MCF 10A (cell line): ENCODE results near the gene TAF4. TPM values are rescaled to one million over a fixed set of nuclear protein-coding genes. Genes with fewer than 3 reads are reported as not detected.

Source experiments
- BruUV-seq: library from RNA; stranded (reverse); fragments of 400-500 nt; replicated peaks from 2 replicates; lab custom pipeline; 2021; lab: Mats Ljungman, UMichigan
- CTCF ChIA-PET: fragments of 300-600 bp; sonication (Branson Sonifier 250); formaldehyde crosslinking; extraction: SDS; loops from one replicate; lab custom pipeline; 2021; ENCODE audit warnings: antibody characterized with exemption, inconsistent platforms; lab: Yijun Ruan, JAX
- POLR2A ChIA-PET: fragments of 300-600, 350-650 bp; sonication (Branson Sonifier 250); formaldehyde crosslinking; extraction: SDS; loops from one replicate; lab custom pipeline; 2020; ENCODE audit warnings: antibody characterized with exemption, inconsistent platforms; lab: Yijun Ruan, JAX
- DNase-seq: peaks from one replicate; pipeline ENCODE4 v3.0.0-alpha.2; 2018; ENCODE audit not compliant: unreplicated experiment
- H3K27ac Mint-ChIP-seq: one replicate; pipeline ENCODE4 v1.8.0; 2022; ENCODE audit warnings: mild to moderate bottlenecking, low read depth, mixed read lengths; ENCODE audit not compliant: unreplicated experiment
- H3K27me3 Mint-ChIP-seq: one replicate; pipeline ENCODE4 v1.8.0; 2022; ENCODE audit warnings: mixed read lengths; ENCODE audit not compliant: insufficient read depth, unreplicated experiment
- H3K36me3 Mint-ChIP-seq: one replicate; pipeline ENCODE4 v1.8.0; 2022; ENCODE audit warnings: mild to moderate bottlenecking, moderate library complexity, mixed read lengths; ENCODE audit not compliant: insufficient read depth, unreplicated experiment
- H3K4me1 Mint-ChIP-seq: one replicate; pipeline ENCODE4 v1.8.0; 2022; ENCODE audit warnings: mixed read lengths; ENCODE audit not compliant: insufficient read depth, unreplicated experiment
- H3K4me3 Mint-ChIP-seq: one replicate; pipeline ENCODE4 v1.8.0; 2022; ENCODE audit warnings: mild to moderate bottlenecking, moderate library complexity, mixed read lengths; ENCODE audit not compliant: unreplicated experiment
- H3K9me3 Mint-ChIP-seq: one replicate; pipeline ENCODE4 v1.8.0; 2022; ENCODE audit warnings: mixed read lengths; ENCODE audit not compliant: unreplicated experiment
- intact Hi-C: fragments of 100-400 bp; cut with micrococcal nuclease; formaldehyde crosslinking; loops from 2 replicates; pipeline ENCODE4 v1.14.1; 2022
- total RNA-seq: library from RNA; stranded (reverse); gene quantifications from 2 replicates; pipeline ENCODE4 v1.2.3, GENCODE V29; 2022
- TF ChIP-seq, protein P1 (sequence below): fragments of 200-600 bp; IDR thresholded peaks from one replicate; pipeline ENCODE4 v1.8.0; 2022; ENCODE audit warnings: antibody characterized with exemption, mild to moderate bottlenecking; ENCODE audit not compliant: unreplicated experiment

The TAF4 gene
- total RNA-seq, 1 experiment from 2014 or later = 15.9 TPM

DNA sequence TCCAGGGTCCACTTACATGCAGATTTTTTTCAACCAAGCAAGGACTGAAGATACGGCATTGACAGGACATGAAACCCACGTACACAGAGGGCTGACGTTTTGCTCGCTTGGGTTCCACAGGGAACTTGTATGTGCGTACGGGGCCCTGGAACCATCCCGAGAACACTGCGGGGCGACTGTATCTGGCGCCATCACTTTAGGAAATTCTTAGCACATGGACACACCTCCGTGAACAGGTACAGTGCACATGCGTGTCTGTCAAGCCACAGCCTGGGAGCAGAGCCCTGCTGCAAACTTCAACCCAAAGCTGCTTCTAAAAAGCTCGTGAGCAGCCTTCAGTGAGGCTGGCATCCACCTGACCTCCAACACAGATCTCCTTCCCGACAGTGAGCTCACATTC, 37.3 kb downstream of the TAF4 start:
- ChIA-PET CTCF (interaction anchor here (0.9 kb wide), 1 partner anchor 96 kb away, joined by 3 read pairs; no protein-coding TSS in a partner anchor), POLR2A (no interaction called here)
- intact Hi-C loops = no loop called here
- Mint-ChIP-seq H3K4me1 (peaks cover 13% of the 10 kb centered on the region), H3K4me3 (no peak overlapping the region), H3K27ac (no peak overlapping the region), H3K9me3 (no peaks in the 10 kb centered on the region), H3K27me3 (no peaks in the 10 kb centered on the region), H3K36me3 (peaks cover 8% of the 10 kb centered on the region)
- no peak for DNase-seq
- BruUV-seq = no TSS peak
- TF ChIP-seq, protein P1, sequence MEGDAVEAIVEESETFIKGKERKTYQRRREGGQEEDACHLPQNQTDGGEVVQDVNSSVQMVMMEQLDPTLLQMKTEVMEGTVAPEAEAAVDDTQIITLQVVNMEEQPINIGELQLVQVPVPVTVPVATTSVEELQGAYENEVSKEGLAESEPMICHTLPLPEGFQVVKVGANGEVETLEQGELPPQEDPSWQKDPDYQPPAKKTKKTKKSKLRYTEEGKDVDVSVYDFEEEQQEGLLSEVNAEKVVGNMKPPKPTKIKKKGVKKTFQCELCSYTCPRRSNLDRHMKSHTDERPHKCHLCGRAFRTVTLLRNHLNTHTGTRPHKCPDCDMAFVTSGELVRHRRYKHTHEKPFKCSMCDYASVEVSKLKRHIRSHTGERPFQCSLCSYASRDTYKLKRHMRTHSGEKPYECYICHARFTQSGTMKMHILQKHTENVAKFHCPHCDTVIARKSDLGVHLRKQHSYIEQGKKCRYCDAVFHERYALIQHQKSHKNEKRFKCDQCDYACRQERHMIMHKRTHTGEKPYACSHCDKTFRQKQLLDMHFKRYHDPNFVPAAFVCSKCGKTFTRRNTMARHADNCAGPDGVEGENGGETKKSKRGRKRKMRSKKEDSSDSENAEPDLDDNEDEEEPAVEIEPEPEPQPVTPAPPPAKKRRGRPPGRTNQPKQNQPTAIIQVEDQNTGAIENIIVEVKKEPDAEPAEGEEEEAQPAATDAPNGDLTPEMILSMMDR = no peak

DNA sequence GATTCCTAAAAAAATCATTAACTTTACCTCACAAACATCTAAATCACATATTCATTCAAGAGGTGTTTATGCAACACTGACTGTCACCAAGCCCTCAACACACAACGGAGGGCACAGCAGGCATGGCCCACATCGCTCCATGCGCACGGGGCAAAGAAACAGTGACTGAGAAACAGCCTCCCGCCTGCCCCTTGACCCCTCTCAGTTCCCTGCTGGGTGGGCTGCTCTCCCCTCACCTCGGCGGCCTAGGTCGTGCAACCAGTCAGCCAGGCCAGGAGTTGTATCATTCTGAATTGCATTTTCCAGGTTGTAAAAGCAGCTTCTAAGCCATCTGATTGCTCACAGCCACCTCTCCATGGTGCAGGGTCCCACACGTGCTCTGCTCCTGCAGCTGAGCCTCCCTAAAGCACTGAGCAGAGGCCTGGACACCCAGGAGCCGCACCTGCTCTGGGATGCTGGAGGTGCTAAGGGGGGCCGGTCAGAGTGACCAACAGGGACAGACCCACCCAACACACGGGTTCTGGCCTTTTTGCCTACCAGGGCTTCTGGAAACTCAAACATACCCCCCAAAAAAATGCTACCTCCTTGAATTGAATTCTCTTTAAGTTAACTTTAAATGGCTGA, 37.9 kb downstream of the TAF4 start:
- no TSS peak for BruUV-seq
- Mint-ChIP-seq H3K27me3 (no peaks in the 10 kb centered on the region), H3K4me3 (no peak overlapping the region), H3K9me3 (no peaks in the 10 kb centered on the region), H3K27ac (no peak overlapping the region), H3K4me1 (peaks cover 12% of the 10 kb centered on the region), H3K36me3 (peaks cover 8% of the 10 kb centered on the region)
- TF ChIP-seq, protein P1 = no peak
- DNase-seq = no peak
- intact Hi-C loops = no loop called here
- ChIA-PET POLR2A (no interaction called here), CTCF (no interaction called here)

DNA sequence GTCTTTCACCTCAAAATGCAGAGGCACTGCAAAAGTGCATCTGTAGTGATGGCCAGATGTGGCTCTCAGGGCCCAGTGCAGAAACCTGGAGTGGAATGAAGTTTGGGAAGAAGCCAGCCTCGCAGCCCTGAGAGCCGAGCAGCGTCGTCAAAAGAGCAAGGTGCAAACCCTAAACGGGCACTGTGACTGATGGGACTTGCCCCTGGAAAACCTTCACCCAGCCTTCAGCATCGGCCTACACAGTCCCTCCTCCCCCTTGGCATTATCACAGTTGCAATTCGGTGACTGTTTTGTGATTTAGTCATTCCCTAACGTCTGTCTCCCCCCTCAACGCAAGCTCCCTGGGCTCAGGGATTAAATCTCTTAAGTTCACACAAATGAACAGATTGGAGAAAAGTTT, 38.6 kb downstream of the TAF4 start:
- ChIA-PET POLR2A (interaction anchor here (0.9 kb wide), 1 partner anchor 63 kb away, joined by 3 read pairs; no protein-coding TSS in a partner anchor), CTCF (interaction anchor here (0.7 to 1.8 kb wide), 2 partner anchors 17 to 218 kb away, joined by 3 to 8 read pairs; no protein-coding TSS in a partner anchor)
- intact Hi-C loops = no loop called here
- no peak overlapping the region for H3K4me3 Mint-ChIP-seq
- peaks cover 8% of the 10 kb centered on the region for H3K36me3 Mint-ChIP-seq
- no TSS peak for BruUV-seq
- H3K27ac Mint-ChIP-seq = no peak overlapping the region
- no peaks in the 10 kb centered on the region for H3K9me3 Mint-ChIP-seq
- no peak for DNase-seq
- TF ChIP-seq, protein P1 = no peak
- peaks cover 9% of the 10 kb centered on the region for H3K4me1 Mint-ChIP-seq
- no peaks in the 10 kb centered on the region for H3K27me3 Mint-ChIP-seq

DNA sequence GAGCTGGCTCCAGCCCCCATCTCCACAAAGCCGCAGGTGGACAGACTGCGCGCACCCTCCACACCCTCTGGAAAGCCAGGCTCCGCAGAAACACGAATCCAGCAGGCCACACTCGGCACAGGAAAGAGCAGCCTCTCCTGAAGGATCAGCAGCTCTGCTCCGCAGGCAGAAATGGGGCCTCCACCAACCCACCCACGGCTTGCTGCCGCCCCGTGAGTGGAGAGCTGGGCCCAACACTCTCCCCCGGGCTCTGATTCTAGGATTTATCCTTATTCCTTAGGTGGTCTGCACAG, 39.2 kb downstream of the TAF4 start:
- BruUV-seq = no TSS peak
- peaks cover 3% of the 10 kb centered on the region for H3K4me1 Mint-ChIP-seq

More for the DNA sequence above, 39.2 kb downstream of the TAF4 start:
- intact Hi-C loops = no loop called here
- CTCF ChIA-PET = interaction anchor here (0.7 to 1.8 kb wide), 3 partner anchors 16 to 219 kb away, joined by 3 to 8 read pairs (median 3); no protein-coding TSS in a partner anchor
- Mint-ChIP-seq H3K27ac (no peak overlapping the region), H3K9me3 (no peaks in the 10 kb centered on the region), H3K4me3 (no peak overlapping the region), H3K27me3 (no peaks in the 10 kb centered on the region), H3K36me3 (peaks cover 8% of the 10 kb centered on the region)
- TF ChIP-seq, protein P1 = no peak
- DNase-seq = no peak
- POLR2A ChIA-PET = interaction anchor here (0.8 to 1.0 kb wide), 3 partner anchors 9 to 63 kb away, joined by 3 read pairs; no protein-coding TSS in a partner anchor
